HepG2 (cell line): ENCODE measurements around the gene GTF3C5. TPM values are rescaled to one million over a fixed set of nuclear protein-coding genes. Genes with fewer than 3 reads are reported as not detected.

Experiments used
- ATAC-seq: fragments of 200-7000 bp; cut with Tn5 transposase; 3 replicates; pipeline ENCODE4 v1.9.1; 2020; ENCODE audit warnings: mild to moderate bottlenecking, moderate library complexity
- BruUV-seq: library from RNA; stranded (reverse); fragments of 400-500 nt; replicated peaks from 2 replicates; lab custom pipeline; 2021; lab: Mats Ljungman, UMichigan
- CTCF ChIA-PET: fragments of 300-600 bp; formaldehyde crosslinking; extraction: SDS; loops from one replicate; lab custom pipeline; 2021; ENCODE audit warnings: low total read pairs, inconsistent platforms, low intra/inter-chr PET ratio; lab: Yijun Ruan, JAX
- POLR2A ChIA-PET: fragments of 350-600 bp; sonication (Branson Sonifier 250); formaldehyde crosslinking; loops from one replicate; lab custom pipeline; 2020; ENCODE audit warnings: antibody characterized with exemption, inconsistent platforms; lab: Yijun Ruan, JAX
- DNase-seq: peaks from one replicate; pipeline ENCODE4 v3.0.0-alpha.2; 2015; ENCODE audit warnings: low spot score
- FAIRE-seq: peaks from 3 replicates; lab custom pipeline; 2011; peaks lifted over from hg19 to GRCh38; lab: Jason Lieb, UNC
- H2AFZ ChIP-seq: one replicate; pipeline ENCODE4 v1.6.1; 2011; ENCODE audit warnings: low read length, inconsistent platforms
- H3K27ac ChIP-seq: fragments of 300-600 bp; 3 replicates; pipeline ENCODE4 v1.8.0; 2011; ENCODE audit warnings: mixed run types, mild to moderate bottlenecking, mixed read lengths, low read length, inconsistent platforms; ENCODE audit not compliant: insufficient read depth; ENCODE audit errors: extremely low read length
- H3K27me3 ChIP-seq, 2 experiments: fragments of 200-600 bp in 1 of 2; 2 replicates in 1 of 2; 3 replicates in 1 of 2; pipeline versions ENCODE4 v1.6.0 to v1.8.0; 2011; ENCODE audit warnings: low read length in 2 of 2, mild to moderate bottlenecking in 2 of 2, moderate library complexity in 2 of 2, inconsistent platforms in 1 of 2; ENCODE audit not compliant: insufficient read depth in 2 of 2, control insufficient read depth in 1 of 2
- H3K36me3 ChIP-seq, 2 experiments: fragments of 200-600 bp in 1 of 2; replicated peaks in 1 of 2; 2 replicates in 1 of 2; 3 replicates in 1 of 2; pipeline versions ENCODE4 v1.5.1 to v1.8.0; 2011; ENCODE audit warnings: low read length in 2 of 2, inconsistent platforms in 1 of 2; ENCODE audit not compliant: insufficient read depth in 2 of 2, control insufficient read depth in 1 of 2
- H3K4me1 ChIP-seq: 2 replicates; pipeline ENCODE4 v1.5.1; 2012; ENCODE audit warnings: low read length, inconsistent platforms; ENCODE audit not compliant: insufficient read depth
- H3K4me2 ChIP-seq: 2 replicates; pipeline ENCODE4 v1.6.0; 2011; ENCODE audit warnings: low read depth, low read length, inconsistent platforms
- H3K4me3 ChIP-seq, 3 experiments: fragments of 200-600 bp in 1 of 3; sonication (generic), shearing (Covaris generic) in 1 of 3; replicated peaks in 1 of 3; 2 replicates each; pipeline ENCODE4 v1.5.1; 2011 to 2016; ENCODE audit warnings: low read length in 3 of 3, inconsistent platforms in 2 of 3, low read depth in 2 of 3, mild to moderate bottlenecking in 2 of 3, control low read depth in 1 of 3, mixed read lengths in 1 of 3; ENCODE audit not compliant: insufficient read depth in 1 of 3
- H3K79me2 ChIP-seq: one replicate; pipeline ENCODE4 v1.6.1; 2011; ENCODE audit warnings: low read length, inconsistent platforms; ENCODE audit not compliant: insufficient read depth
- H3K9ac ChIP-seq: 2 replicates; pipeline ENCODE4 v1.6.0; 2011; ENCODE audit warnings: mild to moderate bottlenecking, low read depth, low read length, inconsistent platforms; ENCODE audit not compliant: insufficient read depth
- H3K9me3 ChIP-seq: 2 replicates; pipeline ENCODE4 v1.5.1; 2012; ENCODE audit warnings: mild to moderate bottlenecking, low read length
- H4K20me1 ChIP-seq: 2 replicates; pipeline ENCODE4 v1.6.0; 2011; ENCODE audit warnings: inconsistent platforms, mild to moderate bottlenecking, low read length, moderate library complexity; ENCODE audit not compliant: insufficient read depth
- DPF2 ChIP-seq: sonication (generic); formaldehyde crosslinking; IDR thresholded peaks from 2 replicates; pipeline ENCODE4 v1.4.0; 2020; ENCODE audit warnings: mild to moderate bottlenecking, low read depth, missing genetic modification reagents, borderline replicate concordance
- E2F1 ChIP-seq: sonication (generic); formaldehyde crosslinking; IDR thresholded peaks from 2 replicates; pipeline ENCODE4 v1.5.0; 2020; ENCODE audit warnings: missing genetic modification reagents
- FOXA3 ChIP-seq: IDR thresholded peaks from 2 replicates; pipeline ENCODE4 v1.6.1; 2016; ENCODE audit warnings: missing genetic modification reagents, missing compliant biosample characterization
- JDP2 ChIP-seq: sonication (generic); formaldehyde crosslinking; IDR thresholded peaks from 2 replicates; pipeline ENCODE4 v1.8.1; 2022; ENCODE audit warnings: missing genetic modification reagents, borderline replicate concordance
- PHB2 ChIP-seq: fragments of 450-650 bp; IDR thresholded peaks from 2 replicates; pipeline ENCODE4 v1.6.1; 2018; ENCODE audit not compliant: partially characterized antibody
- SOX6 ChIP-seq, 2 experiments: fragments of 450-650 bp in 1 of 2; sonication (generic) in 1 of 2; formaldehyde crosslinking in 1 of 2; IDR thresholded peaks; 2 replicates each; pipeline versions ENCODE4 v1.4.0 to v1.6.1; 2017 to 2020; ENCODE audit warnings: antibody characterized with exemption in 1 of 2, mild to moderate bottlenecking in 1 of 2, missing genetic modification reagents in 1 of 2
- THAP8 ChIP-seq: sonication (generic); formaldehyde crosslinking; IDR thresholded peaks from 2 replicates; pipeline ENCODE4 v1.5.1; 2020; ENCODE audit warnings: missing genetic modification reagents, mild to moderate bottlenecking, borderline replicate concordance
- ZNF335 ChIP-seq: sonication (generic); formaldehyde crosslinking; IDR thresholded peaks from 2 replicates; pipeline ENCODE4 v1.4.0; 2020; ENCODE audit warnings: missing genetic modification reagents
- ZNF780A ChIP-seq: sonication (generic); formaldehyde crosslinking; IDR thresholded peaks from 2 replicates; pipeline ENCODE4 v1.8.0; 2022; ENCODE audit warnings: mild to moderate bottlenecking, missing genetic modification reagents, moderate library complexity
- WGBS: methylation state at CpG from one replicate; pipeline ENCODE4 v1.1.6; 2017; ENCODE audit warnings: low lambda C conversion rate; 5-methylcytosine and 5-hydroxymethylcytosine counted together
- in situ Hi-C: cut with HindIII; loops from 2 replicates; pipeline ENCODE4 v1.10.0; 2017; ENCODE audit warnings: low pct_unique_long_range_greater_than_20kb; ENCODE audit not compliant: extremely low pct_ligation_motif_present
- intact Hi-C: fragments of 100-400 bp; cut with micrococcal nuclease; formaldehyde crosslinking; loops from one replicate; pipeline ENCODE4 v1.10.0; 2022; ENCODE audit not compliant: unreplicated experiment
- polyA plus RNA-seq, 8 experiments: library from polyadenylated mRNA; depleted of rRNA in 3 of 8; stranded (reverse) in 7 of 8; unstranded in 1 of 8; fragments of >200 nt; fragmentation: Illumina TruSeq in 4 of 8; extraction: Trizol in 4 of 8; gene quantifications; 2 replicates each; pipeline versions ENCODE4 v1.2.1 to v1.2.3, GENCODE V29; 2011 to 2016; ENCODE audit warnings: low read depth in 4 of 8, missing spikeins in 1 of 8, mixed read lengths in 1 of 8; ENCODE audit not compliant: insufficient read depth in 1 of 8
- total RNA-seq, 5 experiments: library from RNA; depleted of rRNA; stranded (reverse); fragments of >200 nt; fragmentation: Illumina TruSeq; extraction: Trizol; gene quantifications; 2 replicates each; pipeline ENCODE4 v1.2.3, GENCODE V29; 2016; ENCODE audit warnings: low read depth in 1 of 5
- TF ChIP-seq, protein P1 (sequence below): IDR thresholded peaks from 2 replicates; pipeline ENCODE4 v1.6.1; 2018; ENCODE audit warnings: missing genetic modification reagents

GTF3C5 gene
- total and polyA plus RNA-seq, 2 of the 13 experiments (the other 11 are each of a cell fraction or from before 2014, with no cell fraction given): 66.9 to 92.6 TPM

DNA sequence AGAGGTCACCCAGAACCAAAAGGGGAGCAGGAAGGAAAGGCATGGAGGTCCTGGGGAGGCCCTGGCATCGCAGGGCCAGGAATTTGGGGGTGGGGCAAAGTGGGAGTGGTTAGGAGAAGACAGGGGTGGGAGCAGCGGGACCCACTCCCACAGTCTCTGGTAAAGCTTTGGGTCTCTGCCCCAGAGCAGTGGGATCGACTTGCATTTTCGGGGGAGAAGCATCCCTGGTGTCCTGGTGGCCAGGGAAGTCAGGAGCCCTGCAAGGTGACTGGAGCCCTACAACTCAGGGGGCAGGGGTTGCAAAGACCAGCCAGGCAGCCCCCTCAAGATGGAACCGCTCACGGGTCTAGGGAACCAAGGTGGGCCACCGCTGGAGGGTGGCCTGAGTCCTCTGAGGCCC lies 22.4 kb upstream of the GTF3C5 start (continued):
- TF ChIP-seq E2F1 (CRISPR knock-in tag) (no peak), FOXA3 (CRISPR knock-in tag) (no peak), THAP8 (CRISPR knock-in tag) (no peak), SOX6 (IDR thresholded peaks at IDR 0.05) (no peak), SOX6 (CRISPR knock-in tag; IDR thresholded peaks at IDR 0.05) (no peak), ZNF780A (CRISPR knock-in tag) (no peak), DPF2 (CRISPR knock-in tag) (no peak)

DNA sequence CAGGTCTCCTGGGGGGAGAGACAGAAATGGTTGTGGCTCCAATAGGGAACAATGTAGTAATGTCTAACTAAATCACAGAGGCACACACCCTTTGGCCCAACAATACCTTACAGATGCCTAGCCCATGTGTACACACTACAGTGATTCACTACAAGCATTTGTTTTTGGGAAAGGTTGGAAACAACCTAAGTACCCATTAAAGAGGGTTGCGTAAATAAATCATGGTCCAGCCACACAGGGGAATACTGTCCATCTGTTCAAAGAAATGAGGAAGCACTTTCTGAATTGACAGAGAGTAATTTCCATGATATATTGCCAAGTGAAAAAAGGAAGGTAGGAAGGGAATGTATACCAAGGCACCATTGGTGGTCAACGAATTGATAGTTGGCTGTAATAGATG lies 22.0 kb upstream of the GTF3C5 start:
- ChIA-PET CTCF (no interaction called here), POLR2A (no interaction called here)
- intact Hi-C loops (no loop called here), in situ Hi-C loops (no loop called here)
- Histone ChIP-seq H3K4me3 (no peak overlapping the region), H2AFZ (no peak overlapping the region), H3K27me3 (peaks cover 2 to 14% of the 10 kb centered on the region in 2 experiments; a peak in 3 of 5 replicates), H3K27ac (no peak overlapping the region), H3K36me3 (no peaks in the 10 kb centered on the region), H3K79me2 (no peaks in the 10 kb centered on the region), H4K20me1 (no peaks in the 10 kb centered on the region), H3K9me3 (no peaks in the 10 kb centered on the region), H3K9ac (no peak overlapping the region), H3K4me1 (no peaks in the 10 kb centered on the region; the same call in 1 of the 2 replicates), H3K4me2 (no peak overlapping the region)
- FAIRE-seq (no peak), ATAC-seq (no peak), DNase-seq (no peak)
- WGBS: 21% methylated on average over 2 of the region's 2 CpGs
- no peak for TF ChIP-seq JDP2
- no peak for TF ChIP-seq ZNF335 (CRISPR knock-in tag)
- TF ChIP-seq PHB2: no peak
- TF ChIP-seq, protein P1, sequence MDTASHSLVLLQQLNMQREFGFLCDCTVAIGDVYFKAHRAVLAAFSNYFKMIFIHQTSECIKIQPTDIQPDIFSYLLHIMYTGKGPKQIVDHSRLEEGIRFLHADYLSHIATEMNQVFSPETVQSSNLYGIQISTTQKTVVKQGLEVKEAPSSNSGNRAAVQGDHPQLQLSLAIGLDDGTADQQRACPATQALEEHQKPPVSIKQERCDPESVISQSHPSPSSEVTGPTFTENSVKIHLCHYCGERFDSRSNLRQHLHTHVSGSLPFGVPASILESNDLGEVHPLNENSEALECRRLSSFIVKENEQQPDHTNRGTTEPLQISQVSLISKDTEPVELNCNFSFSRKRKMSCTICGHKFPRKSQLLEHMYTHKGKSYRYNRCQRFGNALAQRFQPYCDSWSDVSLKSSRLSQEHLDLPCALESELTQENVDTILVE (CRISPR knock-in tag): no peak
- BruUV-seq: no TSS peak
